Mammary epithelial cell (primary cell): ENCODE results near the gene CABP7.

Experiments used
- CTCF ChIP-seq, 2 donors: IDR thresholded peaks in 1 of 2; conservative IDR thresholded peaks in 1 of 2; 2 replicates each; pipeline ENCODE4 v1.5.1; 2011 to 2012; ENCODE audit warnings: inconsistent platforms in 2 of 2, low read length in 2 of 2, mild to moderate bottlenecking in 2 of 2, control low read depth in 1 of 2, low read depth in 1 of 2; ENCODE audit not compliant: insufficient read depth in 1 of 2; ENCODE audit errors: extremely low read depth in 1 of 2
- EZH2 ChIP-seq: IDR thresholded peaks from 2 replicates; pipeline ENCODE4 v1.6.1; 2012; ENCODE audit warnings: low read length, inconsistent platforms, borderline replicate concordance

GRCh38 chr22:29691636-29692326, 28.0 kb upstream of the CABP7 start:
- no peak for TF ChIP-seq EZH2
- no peak for TF ChIP-seq CTCF (conservative IDR thresholded peaks at IDR 0.05 in 1 of 2, IDR thresholded peaks at IDR 0.05 in 1 of 2; ENCODE audit: extremely low read depth in 1 of 2, insufficient read depth in 1 of 2, low read depth in 1 of 2, low read length in 2 of 2)
